ENCODE data around the gene NAGA.

NAGA gene

GRCh38 chr22:42035256-42035655, 35.4 kb downstream of the NAGA start:
- FAIRE-seq, result no peak

DNA sequence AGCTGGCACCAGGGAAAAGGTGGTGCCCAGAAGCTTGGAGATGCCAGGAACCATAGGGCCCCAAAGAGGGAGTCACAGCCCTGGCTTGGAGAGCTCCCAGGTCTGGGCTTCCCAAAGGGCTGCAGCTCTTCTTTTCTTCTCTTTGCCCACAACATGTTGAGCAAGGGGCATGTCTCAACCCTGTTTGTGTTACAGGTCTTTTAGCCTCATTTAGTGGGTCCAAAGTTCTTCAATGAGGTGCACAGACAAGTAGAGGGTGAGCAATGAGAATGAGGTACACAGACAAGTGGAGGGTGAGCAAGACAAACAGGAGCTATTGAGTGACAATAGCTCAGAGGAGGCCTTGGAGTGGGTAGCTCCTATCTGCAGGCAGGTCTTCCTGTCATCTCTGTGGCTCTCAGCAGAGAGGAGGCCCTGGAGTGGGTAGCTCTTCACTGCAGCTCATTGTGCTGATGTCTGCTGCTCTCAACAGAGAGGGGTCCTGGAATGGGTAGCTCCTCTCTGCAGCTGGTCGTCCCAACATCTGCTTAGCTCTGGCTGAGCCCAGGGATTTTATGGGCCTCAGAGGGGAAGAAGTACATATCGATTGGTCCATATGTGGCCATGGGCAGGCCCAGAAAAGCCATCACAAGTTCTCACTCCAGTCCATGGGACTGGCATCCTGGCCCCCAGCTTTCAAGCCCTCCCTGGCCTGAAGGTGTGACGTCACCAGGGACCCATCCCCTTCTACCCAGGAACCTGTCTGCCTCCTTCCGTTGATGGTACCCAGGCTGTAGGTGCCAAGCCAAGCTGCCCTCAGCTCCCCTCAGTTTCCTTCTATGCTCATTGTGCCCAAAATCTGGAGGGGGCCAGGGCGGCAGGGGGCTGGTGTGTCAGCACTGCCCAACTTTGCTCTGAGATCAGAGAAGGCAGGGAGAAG, 37.1 kb downstream of the NAGA start:
- no peak for FAIRE-seq

DNA sequence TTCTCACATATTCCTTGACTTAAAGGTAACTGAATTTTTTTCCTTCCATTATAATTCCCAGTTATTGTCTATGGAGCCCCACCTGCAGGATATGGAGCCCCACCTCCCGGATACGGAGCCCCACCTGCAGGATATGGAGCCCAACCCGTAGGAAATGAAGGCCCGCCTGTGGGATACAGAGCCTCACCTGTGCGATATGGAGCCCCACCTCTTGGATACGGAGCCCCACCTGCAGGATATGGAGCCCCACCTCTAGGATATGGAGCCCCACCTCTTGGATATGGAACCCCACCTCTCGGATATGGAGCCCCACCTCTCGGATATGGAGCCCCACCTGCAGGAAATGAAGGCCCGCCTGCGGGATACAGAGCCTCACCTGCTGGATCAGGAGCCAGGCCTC, 43.9 kb downstream of the NAGA start:
- no peak for FAIRE-seq

GRCh38 chr22:42025421-42025820, 45.2 kb downstream of the NAGA start:
- no peak for FAIRE-seq

- no peak for FAIRE-seq
These were observed 48.3 kb downstream of the NAGA start for GRCh38 chr22:42022162-42022847.

GRCh38 chr22:42021571-42021970, 49.0 kb downstream of the NAGA start:
- FAIRE-seq, result no peak

GRCh38 chr22:42018224-42018623, 52.4 kb downstream of the NAGA start:
- no peak for FAIRE-seq

GRCh38 chr22:42016111-42016510, 54.5 kb downstream of the NAGA start:
- no peak for FAIRE-seq

DNA sequence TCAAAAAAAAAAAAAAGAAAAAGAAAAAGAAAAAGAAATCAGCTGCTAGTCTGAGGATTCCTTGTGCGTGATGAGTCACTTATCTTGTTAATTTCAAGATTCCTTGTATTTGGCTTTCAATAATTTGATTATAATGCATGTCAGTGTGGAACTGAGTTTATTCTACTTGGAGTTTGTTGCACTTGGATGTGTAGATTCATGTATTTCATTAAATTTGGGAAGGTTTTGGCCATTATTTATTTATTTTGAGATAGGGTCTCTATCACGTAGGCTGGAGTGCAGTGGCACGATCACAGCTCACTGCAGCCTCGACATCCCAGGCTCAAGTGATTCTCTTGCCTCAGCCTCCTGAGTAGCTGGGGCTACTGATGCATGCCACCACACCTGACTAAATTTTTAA, 57.2 kb downstream of the NAGA start:
- FAIRE-seq, result no peak

DNA sequence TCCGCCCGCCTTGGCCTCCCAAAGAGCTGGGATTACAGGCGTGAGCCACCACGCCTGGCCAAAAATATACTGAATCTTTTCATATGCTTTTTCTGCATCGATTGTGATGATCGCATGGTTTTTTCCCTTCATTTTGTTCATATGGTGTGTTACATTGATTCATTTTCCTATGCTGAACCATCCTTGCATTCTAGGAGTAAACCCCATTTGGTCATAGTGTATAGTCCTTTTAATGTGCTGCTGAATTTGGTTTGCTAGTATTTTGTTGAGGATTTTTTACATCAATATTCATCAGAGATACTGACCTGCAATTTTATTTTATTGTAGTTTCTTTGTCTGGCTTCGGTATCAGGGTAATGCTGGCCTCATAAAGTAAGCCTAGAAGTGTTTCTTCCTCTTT, 59.8 kb downstream of the NAGA start:
- FAIRE-seq, result no peak

Data from A204.1 (cell line).